Stomach (tissue), 4 donors: ENCODE measurements around the gene S100A9.

ENCODE experiments used
- POLR2A ChIP-seq, 4 donors: fragments of 450-650 bp; IDR thresholded peaks; one replicate each; pipeline ENCODE4 v1.6.1; 2016; ENCODE audit warnings: antibody characterized with exemption in 4 of 4, control low read depth in 2 of 4, mild to moderate bottlenecking in 1 of 4, moderate library complexity in 1 of 4
- POLR2AphosphoS5 ChIP-seq, 3 donors: sonication (generic); formaldehyde crosslinking; IDR thresholded peaks; one replicate each; pipeline ENCODE4 v1.6.1; 2016; ENCODE audit warnings: antibody characterized with exemption in 3 of 3

GRCh38 chr1:153384958-153385580 is 27.4 kb downstream of the S100A9 start:
- TF ChIP-seq POLR2AphosphoS5 (IDR thresholded peaks at IDR 0.05) = no peak
- TF ChIP-seq POLR2A (IDR thresholded peaks at IDR 0.05) = no peak
